Esophagus squamous epithelium (tissue), 5 donors: Measurements from ENCODE around the gene TRMT6. TPM values are rescaled to one million over a fixed set of nuclear protein-coding genes. Genes with fewer than 3 reads are reported as not detected.

Experiments used
- DNase-seq: peaks from one replicate; lab custom pipeline; 2025; lab: John Stamatoyannopoulos, UW
- H3K27ac ChIP-seq, 4 donors: fragments of 200-600 bp; sonication (generic); one replicate each; pipeline ENCODE4 v1.5.1; 2016 to 2019; ENCODE audit warnings: mild to moderate bottlenecking in 1 of 4
- H3K27me3 ChIP-seq, 4 donors: fragments of 200-600 bp; sonication (generic); 1 replicate in 3 of 4; 2 replicates in 1 of 4; pipeline versions ENCODE4 v1.5.1 to v1.6.0; 2017 to 2021; ENCODE audit warnings: antibody characterized with exemption in 1 of 4
- H3K36me3 ChIP-seq, 3 donors: fragments of 200-600 bp; sonication (generic); one replicate each; pipeline ENCODE4 v1.5.1; 2016 to 2019
- H3K4me1 ChIP-seq, 3 donors: fragments of 200-600 bp; sonication (generic); one replicate each; pipeline ENCODE4 v1.5.1; 2017 to 2019
- H3K4me3 ChIP-seq, 4 donors: fragments of 200-600 bp; sonication (generic); 1 replicate in 3 of 4; 2 replicates in 1 of 4; pipeline ENCODE4 v1.5.1; 2016 to 2019; ENCODE audit warnings: mild to moderate bottlenecking in 2 of 4, moderate library complexity in 1 of 4
- H3K9me3 ChIP-seq, 3 donors: fragments of 200-600 bp; sonication (generic); one replicate each; pipeline ENCODE4 v1.5.1; 2016 to 2019
- CTCF ChIP-seq, 6 experiments: fragments of 450-650 bp in 4 of 6; fragments of 200-600 bp in 2 of 6; sonication (generic) in 2 of 6; IDR thresholded peaks; one replicate each; pipeline ENCODE4 v1.5.1; 2016 to 2019; ENCODE audit warnings: antibody characterized with exemption in 6 of 6, mild to moderate bottlenecking in 4 of 6, moderate library complexity in 4 of 6
- POLR2A ChIP-seq, 4 donors: fragments of 450-650 bp; IDR thresholded peaks; one replicate each; pipeline ENCODE4 v1.6.1; 2017; ENCODE audit warnings: antibody characterized with exemption in 4 of 4, mild to moderate bottlenecking in 4 of 4, moderate library complexity in 3 of 4
- WGBS, 2 donors: methylation state at CpG; one replicate each; pipeline ENCODE4 v1.1.5; 2018; 5-methylcytosine and 5-hydroxymethylcytosine counted together
- intact Hi-C: fragments of 100-400 bp; cut with DNase I; formaldehyde crosslinking; loops from one replicate; pipeline ENCODE4 v1.15.0; 2022
- total RNA-seq, 4 donors: library from RNA; depleted of rRNA; stranded (reverse); fragments of >200 nt; gene quantifications; one replicate each; pipeline ENCODE4 v1.1.0, GENCODE V29; 2016
- donor health status: DM: yes; HTN: yes; CAD: no.

The TRMT6 gene
- total RNA-seq, 4 donors from 2014 or later: 8.2 to 19.8 (median 13.8) TPM

- no peak overlapping the region for H3K27ac ChIP-seq
- H3K4me3 ChIP-seq: no peak overlapping the region
- no peak for DNase-seq
- peaks cover 0 to 54% (median 0%) of the 10 kb centered on the region in 3 donors for H3K36me3 ChIP-seq
- intact Hi-C loops: no loop called here
- no peaks in the 10 kb centered on the region for H3K9me3 ChIP-seq
- WGBS, 2 donors: 82 to 90% methylated on average over 3 of the region's 3 CpGs
- H3K4me1 ChIP-seq: no peaks in the 10 kb centered on the region
- TF ChIP-seq POLR2A (IDR thresholded peaks at IDR 0.05) (no peak), CTCF (IDR thresholded peaks at IDR 0.05) (no peak)
- no peaks in the 10 kb centered on the region for H3K27me3 ChIP-seq
These were observed 40.6 kb upstream of the TRMT6 start for GRCh38 chr20:5990946-5991345.

- 87 to 100% methylated on average over 1 of the region's 1 CpG for WGBS, 2 donors
- TF ChIP-seq POLR2A (IDR thresholded peaks at IDR 0.05) (no peak), CTCF (IDR thresholded peaks at IDR 0.05) (no peak)
- intact Hi-C loops: no loop called here
- no peaks in the 10 kb centered on the region for H3K4me1 ChIP-seq
- no peak overlapping the region for H3K27ac ChIP-seq
- H3K27me3 ChIP-seq: no peaks in the 10 kb centered on the region
- no peak overlapping the region for H3K4me3 ChIP-seq
- no peak for DNase-seq
- no peaks in the 10 kb centered on the region for H3K9me3 ChIP-seq
- peaks cover 0 to 52% (median 0%) of the 10 kb centered on the region in 3 donors for H3K36me3 ChIP-seq
These were observed 39.2 kb upstream of the TRMT6 start for GRCh38 chr20:5989539-5989938.

- H3K4me1 ChIP-seq: no peaks in the 10 kb centered on the region
- H3K36me3 ChIP-seq: peaks cover 0 to 56% (median 0%) of the 10 kb centered on the region in 3 donors
- no peak overlapping the region for H3K27ac ChIP-seq
- H3K9me3 ChIP-seq: no peaks in the 10 kb centered on the region
- no peak for TF ChIP-seq CTCF (IDR thresholded peaks at IDR 0.05)
- no peak for TF ChIP-seq POLR2A (IDR thresholded peaks at IDR 0.05)
- no peaks in the 10 kb centered on the region for H3K27me3 ChIP-seq
- no peak for DNase-seq
- H3K4me3 ChIP-seq: no peak overlapping the region
- intact Hi-C loops: no loop called here
- WGBS, 2 donors: 86 to 88% methylated on average over 2 of the region's 2 CpGs
These were observed 37.0 kb upstream of the TRMT6 start for GRCh38 chr20:5987383-5987782.

GRCh38 chr20:5980720-5981538, 30.6 kb upstream of the TRMT6 start:
- no peak for TF ChIP-seq CTCF (IDR thresholded peaks at IDR 0.05)
- no peak for TF ChIP-seq POLR2A (IDR thresholded peaks at IDR 0.05)
- Histone ChIP-seq H3K36me3 (peaks cover 0 to 48% (median 0%) of the 10 kb centered on the region in 3 donors), H3K4me3 (no peak overlapping the region), H3K27ac (no peak overlapping the region), H3K27me3 (no peaks in the 10 kb centered on the region), H3K9me3 (no peaks in the 10 kb centered on the region), H3K4me1 (peaks cover 0 to 13% (median 3%) of the 10 kb centered on the region in 3 donors)
- 74 to 79% methylated on average over 5 of the region's 5 CpGs for WGBS, 2 donors
- no peak for DNase-seq
- intact Hi-C loops: no loop called here

GRCh38 chr20:5979801-5980200, 29.5 kb upstream of the TRMT6 start:
- Histone ChIP-seq H3K36me3 (peaks cover 0 to 51% (median 0%) of the 10 kb centered on the region in 3 donors), H3K9me3 (no peaks in the 10 kb centered on the region), H3K4me1 (peaks cover 0 to 13% (median 3%) of the 10 kb centered on the region in 3 donors), H3K27ac (no peak overlapping the region), H3K4me3 (no peak overlapping the region), H3K27me3 (no peaks in the 10 kb centered on the region)
- no peak for DNase-seq
- intact Hi-C loops: no loop called here
- TF ChIP-seq POLR2A (IDR thresholded peaks at IDR 0.05) (no peak), CTCF (IDR thresholded peaks at IDR 0.05) (no peak)
- 96 to 99% methylated on average over 4 of the region's 4 CpGs for WGBS, 2 donors
